GM12878 (cell line): ENCODE data around the gene KRT6B.

Source experiments
- BACH1 ChIP-seq: fragments of 450-650 bp; IDR thresholded peaks from 2 replicates; pipeline ENCODE4 v1.6.1; 2017; ENCODE audit warnings: mild to moderate bottlenecking, borderline replicate concordance
- CEBPB ChIP-seq, 2 experiments: fragments of 150-350 bp in 1 of 2; IDR thresholded peaks; 2 replicates each; pipeline ENCODE4 v1.6.1; 2012 to 2014; ENCODE audit warnings: low read depth in 2 of 2, low read length in 2 of 2, borderline replicate concordance in 1 of 2, inconsistent platforms in 1 of 2
- CEBPZ ChIP-seq: fragments of 150-350 bp; IDR thresholded peaks from 2 replicates; pipeline ENCODE4 v1.6.1; 2016; ENCODE audit warnings: low read depth, low read length
- CTCF ChIP-seq, 3 experiments: IDR thresholded peaks in 2 of 3; conservative IDR thresholded peaks in 1 of 3; 2 replicates each; pipeline ENCODE4 v1.5.1; 2011; ENCODE audit warnings: low read depth in 3 of 3, low read length in 3 of 3, mild to moderate bottlenecking in 3 of 3, control low read depth in 2 of 3, moderate library complexity in 2 of 3, inconsistent platforms in 1 of 3, mixed read lengths in 1 of 3; ENCODE audit not compliant: control insufficient read depth in 2 of 3, insufficient read depth in 1 of 3; ENCODE audit errors: extremely low read depth in 1 of 3
- FOXK2 ChIP-seq: fragments of 450-650 bp; IDR thresholded peaks from 2 replicates; pipeline ENCODE4 v1.6.1; 2017; ENCODE audit warnings: mild to moderate bottlenecking, moderate library complexity
- JUNB ChIP-seq: IDR thresholded peaks from 2 replicates; pipeline ENCODE4 v1.6.1; 2016; ENCODE audit warnings: antibody characterized with exemption, mild to moderate bottlenecking
- KDM1A ChIP-seq: fragments of 200-600 bp; sonication (generic); IDR thresholded peaks from 2 replicates; pipeline ENCODE4 v1.6.1; 2016; ENCODE audit warnings: borderline replicate concordance
- POLR2A ChIP-seq: IDR thresholded peaks from 2 replicates; pipeline ENCODE4 v1.6.1; 2011; ENCODE audit warnings: low read depth, mild to moderate bottlenecking, low read length
- POLR2AphosphoS5 ChIP-seq: IDR thresholded peaks from 2 replicates; pipeline ENCODE4 v1.6.1; 2011; ENCODE audit warnings: mild to moderate bottlenecking, low read length, inconsistent platforms
- POU2F2 ChIP-seq: IDR thresholded peaks from 3 replicates; pipeline ENCODE4 v1.6.1; 2011; ENCODE audit warnings: low read depth, mild to moderate bottlenecking, low read length, borderline replicate concordance
- RAD21 ChIP-seq: IDR thresholded peaks from 2 replicates; pipeline ENCODE4 v1.6.1; 2011; ENCODE audit warnings: mild to moderate bottlenecking, low read depth, low read length, moderate library complexity; ENCODE audit not compliant: insufficient read depth
- SIN3A ChIP-seq: IDR thresholded peaks from 2 replicates; pipeline ENCODE4 v1.6.1; 2012; ENCODE audit warnings: low read depth, low read length, improper control_type of control experiment
- SMC3 ChIP-seq: IDR thresholded peaks from 2 replicates; pipeline ENCODE4 v1.6.1; 2011; ENCODE audit warnings: low read length, improper control_type of control experiment, borderline replicate concordance

- TF ChIP-seq POU2F2 (no peak), POLR2A (no peak), CEBPB (IDR thresholded peaks at IDR 0.05; ENCODE audit: borderline replicate concordance in 1 of 2, low read depth in 2 of 2, low read length in 2 of 2) (no peak), KDM1A (no peak), CTCF (IDR thresholded peaks at IDR 0.05 in 2 of 3, conservative IDR thresholded peaks at IDR 0.05 in 1 of 3; ENCODE audit: control insufficient read depth in 2 of 3, extremely low read depth in 1 of 3, insufficient read depth in 1 of 3, low read depth in 3 of 3, low read length in 3 of 3) (no peak), CEBPZ (no peak), JUNB (no peak), RAD21 (no peak), POLR2AphosphoS5 (no peak), FOXK2 (no peak), SIN3A (no peak), SMC3 (no peak), BACH1 (no peak)
Observed at GRCh38 chr12:52464897-52465296, 13.0 kb upstream of the KRT6B start.
